AG09319 (cell line): ENCODE measurements around the gene ROM1.

Source experiments
- DNase-seq: peaks from one replicate; pipeline ENCODE4 v3.0.0-alpha.2; 2010; ENCODE audit warnings: low read depth; ENCODE audit errors: extremely low read depth
- TF ChIP-seq, protein P1 (sequence below): IDR thresholded peaks from 2 replicates; pipeline ENCODE4 v1.5.1; 2011; ENCODE audit warnings: low read depth, mild to moderate bottlenecking, inconsistent platforms, low read length, moderate library complexity

ROM1 gene

DNA sequence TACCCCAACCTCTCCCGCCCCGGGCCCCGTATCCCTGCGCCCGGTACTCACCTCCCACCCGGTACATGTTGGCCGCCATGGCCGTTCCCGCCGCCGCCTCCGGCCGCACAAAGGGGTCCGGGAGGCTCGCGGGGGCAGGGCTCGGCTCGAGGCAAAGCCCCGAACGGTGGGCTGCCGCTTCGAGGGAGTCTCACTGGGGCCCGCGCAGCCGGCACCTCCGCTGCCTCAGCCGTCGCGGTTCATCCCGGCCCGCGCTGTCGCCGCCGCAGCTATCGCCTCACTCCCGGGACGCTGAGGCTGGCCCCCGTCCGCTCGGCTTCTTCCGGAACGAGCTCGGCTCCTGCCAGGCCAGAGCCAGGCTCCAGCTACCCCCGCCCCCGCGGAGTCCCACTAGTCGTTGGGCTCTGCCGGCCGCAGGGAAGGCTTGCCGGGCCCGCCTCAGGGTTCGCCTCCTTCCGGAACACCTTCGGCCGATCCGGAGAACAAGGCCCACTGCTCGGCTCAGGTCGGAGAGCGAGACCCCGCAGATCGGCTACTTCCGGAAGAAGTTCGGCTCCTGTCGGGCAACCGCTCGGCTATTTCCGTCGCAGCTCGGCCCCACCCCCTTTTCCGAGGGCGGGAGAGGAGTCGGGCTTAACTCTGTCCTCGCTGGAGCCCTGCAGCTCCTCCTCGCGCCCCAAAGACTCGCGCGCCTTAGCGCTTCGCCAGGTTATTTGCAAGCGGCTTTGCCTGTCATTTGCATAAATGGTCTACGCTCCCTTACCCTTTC is 11.5 kb upstream of the ROM1 start, which contains the start of gene MTA2:
Gene MTA2 (minus strand): TSS at position 494 of the 769 bp plus-strand sequence. CDS start 415 bp downstream, at position 79.
- peak; percentile 94 for DNase-seq
- TF ChIP-seq, protein P1, sequence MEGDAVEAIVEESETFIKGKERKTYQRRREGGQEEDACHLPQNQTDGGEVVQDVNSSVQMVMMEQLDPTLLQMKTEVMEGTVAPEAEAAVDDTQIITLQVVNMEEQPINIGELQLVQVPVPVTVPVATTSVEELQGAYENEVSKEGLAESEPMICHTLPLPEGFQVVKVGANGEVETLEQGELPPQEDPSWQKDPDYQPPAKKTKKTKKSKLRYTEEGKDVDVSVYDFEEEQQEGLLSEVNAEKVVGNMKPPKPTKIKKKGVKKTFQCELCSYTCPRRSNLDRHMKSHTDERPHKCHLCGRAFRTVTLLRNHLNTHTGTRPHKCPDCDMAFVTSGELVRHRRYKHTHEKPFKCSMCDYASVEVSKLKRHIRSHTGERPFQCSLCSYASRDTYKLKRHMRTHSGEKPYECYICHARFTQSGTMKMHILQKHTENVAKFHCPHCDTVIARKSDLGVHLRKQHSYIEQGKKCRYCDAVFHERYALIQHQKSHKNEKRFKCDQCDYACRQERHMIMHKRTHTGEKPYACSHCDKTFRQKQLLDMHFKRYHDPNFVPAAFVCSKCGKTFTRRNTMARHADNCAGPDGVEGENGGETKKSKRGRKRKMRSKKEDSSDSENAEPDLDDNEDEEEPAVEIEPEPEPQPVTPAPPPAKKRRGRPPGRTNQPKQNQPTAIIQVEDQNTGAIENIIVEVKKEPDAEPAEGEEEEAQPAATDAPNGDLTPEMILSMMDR: no peak; the same call in 1 of the 2 replicates

DNA sequence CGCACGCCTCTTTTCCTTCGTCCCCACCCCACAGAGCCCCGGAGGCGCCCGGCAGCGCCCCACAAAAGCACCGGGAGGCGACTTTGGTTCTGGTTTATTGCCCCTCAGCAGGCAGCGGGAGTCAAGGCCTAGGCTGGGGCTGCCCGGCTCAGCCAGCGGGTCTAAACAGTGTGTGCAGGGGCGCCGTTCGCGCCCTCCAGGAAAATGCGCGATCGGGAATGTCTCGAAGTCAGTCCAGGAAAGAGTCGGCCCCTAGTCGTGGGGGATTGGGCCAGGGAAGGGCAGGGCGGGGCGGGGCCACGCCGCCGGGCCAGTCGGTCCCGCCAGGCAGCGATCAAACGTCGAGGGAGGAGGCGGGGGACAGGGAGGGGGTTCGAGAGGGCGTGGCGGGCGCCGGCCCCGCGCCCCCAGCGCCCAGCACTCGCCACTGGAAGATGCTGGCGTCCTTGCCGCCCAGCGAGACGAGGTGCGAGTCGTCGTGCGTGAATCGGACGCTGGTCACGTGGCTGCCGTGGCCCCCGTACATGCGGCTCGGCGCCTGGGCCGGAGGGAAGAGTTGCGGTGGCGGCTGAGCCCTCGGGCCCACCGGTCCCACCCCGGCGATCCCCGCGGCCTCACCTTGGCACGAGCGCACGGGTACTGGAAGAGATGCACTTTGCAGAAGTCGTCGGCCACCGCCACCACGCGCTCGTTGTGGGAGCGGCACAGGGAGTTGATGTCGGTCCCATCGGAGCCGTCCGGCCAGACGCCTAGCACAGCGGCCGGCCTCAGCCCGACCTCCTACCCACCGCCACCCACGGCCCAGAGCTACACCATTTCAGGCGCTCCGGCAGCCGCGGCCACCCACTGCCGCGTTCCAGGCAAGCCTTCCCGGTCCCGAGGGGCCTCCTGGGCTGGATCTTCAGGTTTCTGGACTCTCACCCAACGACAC is 10.7 kb upstream of the ROM1 start:
- DNase-seq: no peak
- TF ChIP-seq, protein P1: no peak; the same call in 1 of the 2 replicates

DNA sequence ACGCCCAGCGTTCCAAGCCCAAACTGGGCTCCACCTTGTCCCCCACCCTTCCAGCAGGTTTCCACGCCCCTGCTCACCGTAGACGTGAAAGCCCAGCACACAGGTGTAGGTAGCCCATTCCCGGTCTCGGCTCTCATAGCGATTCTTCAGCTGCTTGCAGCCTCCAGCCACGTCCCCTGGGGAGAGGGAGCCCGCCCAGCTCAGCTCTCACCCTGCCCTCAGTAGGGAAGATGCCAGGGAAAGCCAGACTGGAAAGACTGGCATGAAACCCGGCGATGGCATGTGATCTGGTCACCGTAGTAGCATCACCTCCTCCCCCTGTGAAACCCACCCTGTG is 10.0 kb upstream of the ROM1 start:
- TF ChIP-seq, protein P1: no peak
- no peak for DNase-seq

DNA sequence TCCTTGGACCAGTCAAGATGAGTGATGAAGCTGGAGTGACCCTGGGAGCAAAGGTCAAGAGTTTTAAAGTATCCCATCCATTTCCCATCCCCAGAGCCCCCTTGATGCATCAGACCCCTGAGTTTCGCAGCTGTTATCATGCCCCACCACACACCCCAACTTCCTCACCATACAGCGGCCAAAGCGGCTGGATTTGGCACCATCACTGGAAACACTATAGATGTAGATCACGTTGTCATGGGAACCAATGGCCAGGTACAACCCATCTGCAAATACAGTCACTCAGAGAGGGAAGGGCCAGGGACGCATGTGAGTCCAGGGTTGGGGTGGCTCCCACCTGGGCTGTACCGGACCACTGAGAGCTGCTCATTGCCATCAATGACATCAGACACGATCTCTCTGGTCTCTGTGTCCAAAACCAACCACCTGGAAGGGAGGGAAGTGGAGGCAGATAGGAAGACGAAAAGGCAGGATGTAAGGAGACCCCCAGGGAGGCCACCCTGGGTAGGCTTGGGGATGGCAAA is 9.2 kb upstream of the ROM1 start:
- DNase-seq: no peak
- TF ChIP-seq, protein P1: no peak

DNA sequence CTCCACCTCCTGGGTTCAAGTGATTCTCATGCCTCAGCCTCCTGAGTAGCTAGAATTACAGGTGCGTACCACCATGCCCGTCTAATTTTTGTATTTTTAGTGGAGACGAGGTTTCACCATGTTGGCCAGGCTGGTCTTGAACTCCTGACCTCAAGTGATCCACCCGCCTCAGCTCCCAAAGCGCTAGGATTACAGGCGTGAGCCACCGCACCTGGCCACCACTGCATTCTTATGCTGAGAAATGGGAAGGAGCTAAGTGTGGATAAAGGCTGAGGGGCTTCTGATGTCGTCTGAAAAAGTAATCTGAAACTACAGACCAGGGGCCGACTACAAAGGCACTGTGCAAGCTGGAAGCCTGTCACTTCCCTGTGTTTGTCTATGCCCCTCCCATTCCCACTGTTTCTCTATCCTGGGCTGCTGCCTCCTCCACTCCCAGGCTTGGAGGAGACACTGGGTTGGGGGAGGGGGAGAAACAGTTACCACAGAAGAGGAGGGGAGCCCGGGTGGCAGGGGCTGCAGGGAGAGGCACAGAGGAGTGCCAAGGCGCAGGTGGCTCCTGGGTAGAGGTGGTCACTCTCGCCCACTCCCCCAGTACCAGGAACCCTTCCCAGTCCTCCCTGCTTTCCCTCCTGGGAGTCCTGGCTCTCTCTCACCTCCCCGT is 8.5 kb upstream of the ROM1 start:
- no peak for DNase-seq
- TF ChIP-seq, protein P1: no peak

DNA sequence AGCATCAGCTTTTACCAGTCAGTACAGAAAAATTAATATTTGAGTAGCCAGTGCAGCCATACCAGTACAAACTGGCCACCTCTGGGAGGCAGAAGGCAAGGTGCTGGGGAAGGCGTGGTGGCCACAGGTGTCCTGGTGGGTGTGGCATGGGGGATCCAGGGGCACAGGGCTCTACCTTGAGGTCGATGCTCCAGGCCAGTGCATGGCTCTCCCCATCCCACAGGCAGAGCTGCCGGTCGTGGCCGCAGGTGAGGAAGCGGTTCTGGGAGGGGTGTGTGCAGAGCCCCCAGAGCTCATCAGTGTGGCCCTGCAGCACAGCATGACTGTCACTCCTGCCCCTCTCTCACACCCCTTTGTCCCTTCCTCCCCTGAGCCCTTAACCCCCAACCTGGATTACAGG is 7.6 kb upstream of the ROM1 start:
- TF ChIP-seq, protein P1: no peak
- DNase-seq: no peak
